Measurements from ENCODE around the gene FAM171A1.

Gene FAM171A1

DNA sequence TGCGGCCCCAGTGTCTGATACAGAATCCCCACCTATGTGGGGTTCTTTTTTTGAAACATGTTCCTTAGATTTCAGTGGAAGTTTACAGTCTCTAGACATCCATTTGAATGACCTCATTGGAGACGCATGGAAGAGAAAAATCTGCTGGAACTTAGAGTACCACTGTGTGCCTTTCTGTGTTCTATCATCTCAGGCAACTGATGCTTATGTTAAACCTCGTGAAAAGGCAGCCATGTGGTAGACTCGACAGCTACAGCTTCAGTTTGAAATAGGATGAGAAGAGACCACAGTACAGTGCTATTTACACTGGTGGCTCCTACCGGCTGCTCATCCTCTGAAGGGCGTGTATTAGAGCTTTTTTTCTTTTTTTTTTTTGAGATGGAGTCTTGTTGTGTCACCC lies 74.4 kb downstream of the FAM171A1 start:
- H3K79me2 ChIP-seq (ENCODE audit: low read length), result no peaks in the 10 kb centered on the region
- no peak for DNase-seq
- no peaks in the 10 kb centered on the region for H4K20me1 ChIP-seq (ENCODE audit: insufficient read depth, low read length)
- no peaks in the 10 kb centered on the region for H3K9me3 ChIP-seq (replicated peaks; ENCODE audit: insufficient read depth, low read length)
- no peak overlapping the region for H3K4me2 ChIP-seq (ENCODE audit: low read depth, low read length)
- no peaks in the 10 kb centered on the region for H3K27me3 ChIP-seq (replicated peaks; ENCODE audit: insufficient read depth, low read length)
- TF ChIP-seq, protein P1, sequence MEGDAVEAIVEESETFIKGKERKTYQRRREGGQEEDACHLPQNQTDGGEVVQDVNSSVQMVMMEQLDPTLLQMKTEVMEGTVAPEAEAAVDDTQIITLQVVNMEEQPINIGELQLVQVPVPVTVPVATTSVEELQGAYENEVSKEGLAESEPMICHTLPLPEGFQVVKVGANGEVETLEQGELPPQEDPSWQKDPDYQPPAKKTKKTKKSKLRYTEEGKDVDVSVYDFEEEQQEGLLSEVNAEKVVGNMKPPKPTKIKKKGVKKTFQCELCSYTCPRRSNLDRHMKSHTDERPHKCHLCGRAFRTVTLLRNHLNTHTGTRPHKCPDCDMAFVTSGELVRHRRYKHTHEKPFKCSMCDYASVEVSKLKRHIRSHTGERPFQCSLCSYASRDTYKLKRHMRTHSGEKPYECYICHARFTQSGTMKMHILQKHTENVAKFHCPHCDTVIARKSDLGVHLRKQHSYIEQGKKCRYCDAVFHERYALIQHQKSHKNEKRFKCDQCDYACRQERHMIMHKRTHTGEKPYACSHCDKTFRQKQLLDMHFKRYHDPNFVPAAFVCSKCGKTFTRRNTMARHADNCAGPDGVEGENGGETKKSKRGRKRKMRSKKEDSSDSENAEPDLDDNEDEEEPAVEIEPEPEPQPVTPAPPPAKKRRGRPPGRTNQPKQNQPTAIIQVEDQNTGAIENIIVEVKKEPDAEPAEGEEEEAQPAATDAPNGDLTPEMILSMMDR (IDR thresholded peaks at IDR 0.05; ENCODE audit: low read length), result no peak
- TF ChIP-seq EZH2phosphoT487 (IDR thresholded peaks at IDR 0.05; ENCODE audit: low read length) (no peak), EZH2 (optimal IDR thresholded peaks at IDR 0.05; ENCODE audit: low read depth, low read length) (no peak)
- no peak overlapping the region for H3K27ac ChIP-seq (ENCODE audit: low read length)
- no peaks in the 10 kb centered on the region for H3F3A ChIP-seq (ENCODE audit: insufficient read depth, low read length)
- no peak overlapping the region for H2AFZ ChIP-seq (ENCODE audit: low read length)
- H3K9me2 ChIP-seq (replicated peaks; ENCODE audit: insufficient read depth, low read length), result no peaks in the 10 kb centered on the region
- no peaks in the 10 kb centered on the region for H3K4me1 ChIP-seq (ENCODE audit: low read length)
- no peak overlapping the region for H3K4me3 ChIP-seq (ENCODE audit: low read length)
- no peaks in the 10 kb centered on the region for H3K36me3 ChIP-seq (replicated peaks; ENCODE audit: insufficient read depth, low read length)
- H3K9ac ChIP-seq (ENCODE audit: low read length), result no peak overlapping the region

DNA sequence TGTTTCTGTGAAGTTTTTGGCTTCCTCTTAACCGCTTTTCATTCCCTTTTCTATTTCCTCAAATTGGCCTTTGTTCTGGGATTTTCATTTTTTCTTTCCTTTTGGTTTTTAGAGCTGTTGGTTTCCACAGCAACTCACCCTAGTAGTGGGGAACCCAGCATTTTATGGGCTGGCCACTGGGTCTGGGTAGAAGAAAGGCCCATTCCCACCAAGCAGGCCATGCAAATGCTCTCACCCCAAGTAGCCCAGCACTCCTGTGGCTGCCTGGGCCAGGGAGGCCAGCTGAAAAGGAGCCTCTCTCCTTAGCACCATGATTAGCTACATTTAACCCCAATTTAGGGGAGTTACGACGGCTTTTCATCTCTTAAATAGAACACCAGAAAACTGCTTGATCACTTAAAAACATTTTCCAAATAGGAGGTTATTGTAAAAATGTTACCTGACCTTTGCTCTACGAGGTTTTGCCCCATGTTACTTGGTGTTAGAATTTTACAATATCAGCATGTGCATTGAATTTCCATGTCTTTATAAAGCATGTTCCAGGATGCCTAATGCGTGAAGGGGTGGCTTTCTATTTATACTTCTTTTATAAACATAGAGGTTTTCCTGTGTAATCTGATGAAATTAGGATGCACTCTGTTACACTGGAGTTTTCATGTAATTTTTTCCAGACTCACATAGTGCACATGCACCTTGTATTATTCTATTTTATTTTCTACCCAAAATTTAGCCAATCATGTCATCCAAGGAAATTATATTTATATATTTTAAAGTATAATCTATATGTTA lies 75.4 kb downstream of the FAM171A1 start:
- Histone ChIP-seq H3K4me1 (ENCODE audit: low read length) (no peaks in the 10 kb centered on the region), H3F3A (ENCODE audit: insufficient read depth, low read length) (no peaks in the 10 kb centered on the region), H3K27me3 (replicated peaks; ENCODE audit: insufficient read depth, low read length) (no peaks in the 10 kb centered on the region), H3K9me3 (replicated peaks; ENCODE audit: insufficient read depth, low read length) (no peaks in the 10 kb centered on the region), H3K9ac (ENCODE audit: low read length) (no peak overlapping the region), H2AFZ (ENCODE audit: low read length) (no peak overlapping the region), H3K79me2 (ENCODE audit: low read length) (no peaks in the 10 kb centered on the region), H3K4me2 (ENCODE audit: low read depth, low read length) (no peak overlapping the region), H3K27ac (ENCODE audit: low read length) (no peak overlapping the region), H3K36me3 (replicated peaks; ENCODE audit: insufficient read depth, low read length) (no peaks in the 10 kb centered on the region), H3K4me3 (ENCODE audit: low read length) (no peak overlapping the region), H4K20me1 (ENCODE audit: insufficient read depth, low read length) (no peaks in the 10 kb centered on the region), H3K9me2 (replicated peaks; ENCODE audit: insufficient read depth, low read length) (no peaks in the 10 kb centered on the region)
- DNase-seq, result no peak
- no peak for TF ChIP-seq EZH2phosphoT487 (IDR thresholded peaks at IDR 0.05; ENCODE audit: low read length)
- TF ChIP-seq EZH2 (optimal IDR thresholded peaks at IDR 0.05; ENCODE audit: low read depth, low read length), result no peak
- TF ChIP-seq, protein P1 (IDR thresholded peaks at IDR 0.05; ENCODE audit: low read length), result no peak

DNA sequence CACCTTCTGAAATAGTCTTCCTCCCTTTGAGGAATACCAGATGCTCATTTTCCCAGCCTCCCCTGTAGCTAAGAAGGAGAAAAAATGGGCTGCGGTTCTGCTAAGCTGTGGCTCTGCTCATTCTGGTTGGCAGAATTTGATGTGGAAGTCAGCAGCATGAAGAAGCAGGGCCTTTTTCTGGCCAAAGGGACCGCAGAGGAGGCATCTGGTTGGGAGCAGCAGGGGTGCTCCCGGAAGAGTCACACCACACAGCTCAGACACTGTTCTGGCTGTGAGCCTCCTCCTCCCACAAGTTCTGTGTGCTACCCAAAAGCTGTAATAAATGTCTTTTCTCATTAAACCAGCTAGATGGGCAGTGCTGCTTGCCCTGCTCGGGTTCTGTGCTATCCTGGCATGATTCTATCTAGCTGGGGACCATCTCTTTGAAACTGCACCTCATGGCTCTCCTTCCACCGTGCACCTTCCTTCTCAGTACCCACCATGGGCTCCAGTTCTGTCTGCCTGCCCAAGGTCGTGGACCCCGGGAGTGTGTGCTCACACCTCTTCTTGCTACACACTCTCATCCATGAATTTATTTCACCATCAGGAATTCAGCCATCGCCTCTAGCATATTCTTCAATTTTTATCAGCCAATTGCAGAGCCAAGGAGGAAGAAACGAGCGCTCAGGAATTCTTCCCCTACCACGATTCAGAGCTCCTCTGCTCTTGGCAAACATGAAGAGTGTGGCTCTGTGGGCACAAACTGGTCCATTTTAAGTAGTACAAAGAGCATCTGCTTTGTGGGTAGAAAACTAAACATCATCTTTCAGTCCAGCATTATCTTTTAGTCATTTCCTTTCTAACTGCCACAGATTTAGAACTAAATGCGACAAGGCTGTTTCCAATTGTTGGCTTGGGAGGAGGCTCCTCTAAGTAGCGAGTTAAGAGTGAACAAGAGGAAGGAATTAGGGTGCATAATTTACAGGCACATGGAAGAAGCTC lies 76.9 kb downstream of the FAM171A1 start:
- no peaks in the 10 kb centered on the region for H3K9me2 ChIP-seq (replicated peaks; ENCODE audit: insufficient read depth, low read length)
- no peaks in the 10 kb centered on the region for H3K9me3 ChIP-seq (replicated peaks; ENCODE audit: insufficient read depth, low read length)
- H3K4me3 ChIP-seq (ENCODE audit: low read length), result no peak overlapping the region
- H3F3A ChIP-seq (ENCODE audit: insufficient read depth, low read length), result no peaks in the 10 kb centered on the region
- no peak overlapping the region for H3K4me2 ChIP-seq (ENCODE audit: low read depth, low read length)
- H3K36me3 ChIP-seq (replicated peaks; ENCODE audit: insufficient read depth, low read length), result no peaks in the 10 kb centered on the region
- H3K9ac ChIP-seq (ENCODE audit: low read length), result no peak overlapping the region
- no peak overlapping the region for H2AFZ ChIP-seq (ENCODE audit: low read length)
- DNase-seq, result no peak
- no peaks in the 10 kb centered on the region for H3K4me1 ChIP-seq (ENCODE audit: low read length)
- H4K20me1 ChIP-seq (ENCODE audit: insufficient read depth, low read length), result no peaks in the 10 kb centered on the region
- no peak overlapping the region for H3K27ac ChIP-seq (ENCODE audit: low read length)
- H3K79me2 ChIP-seq (ENCODE audit: low read length), result no peaks in the 10 kb centered on the region
- H3K27me3 ChIP-seq (replicated peaks; ENCODE audit: insufficient read depth, low read length), result no peaks in the 10 kb centered on the region
- TF ChIP-seq EZH2phosphoT487 (IDR thresholded peaks at IDR 0.05; ENCODE audit: low read length) (no peak), EZH2 (optimal IDR thresholded peaks at IDR 0.05; ENCODE audit: low read depth, low read length) (no peak)
- TF ChIP-seq, protein P1 (IDR thresholded peaks at IDR 0.05; ENCODE audit: low read length), result no peak
